ENCODE results near the gene ACTL8.

ACTL8 gene

DNA sequence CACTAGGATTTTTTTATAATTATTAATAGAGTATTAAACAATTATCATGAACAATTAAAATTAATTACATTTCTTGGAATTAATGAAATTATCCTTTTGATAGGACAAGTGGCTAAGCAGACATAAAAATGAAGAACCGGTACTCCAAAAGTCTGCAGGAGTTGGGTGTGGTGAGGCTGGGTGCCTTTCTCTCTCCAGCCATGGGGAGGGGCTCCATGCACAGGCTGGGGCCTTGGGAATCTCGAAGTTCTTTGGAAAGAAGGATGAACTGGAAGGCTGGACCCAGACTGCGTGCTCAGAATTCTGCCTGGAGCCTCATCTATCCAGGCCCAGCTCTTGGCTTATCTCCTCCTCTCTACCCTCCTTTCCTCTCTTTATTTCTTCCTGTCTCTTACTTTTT, 94.1 kb downstream of the ACTL8 start:
- WGBS (ENCODE audit: insufficient coverage), result 78% methylated on average over 3 of the region's 3 CpGs
- Histone ChIP-seq H3K27ac (ENCODE audit: insufficient read depth in 1 of 2, low read depth in 1 of 2, low read length in 2 of 2, poor library complexity in 1 of 2, severe bottlenecking in 2 of 2) (no peak overlapping the region), H3K36me3 (ENCODE audit: control insufficient read depth in 4 of 4, insufficient read depth in 4 of 4, low read length in 3 of 4) (no peaks in the 10 kb centered on the region), H3K4me3 (ENCODE audit: control insufficient read depth in 1 of 7, extremely low read depth in 1 of 7, insufficient read depth in 4 of 7, low read depth in 2 of 7, low read length in 6 of 7) (no peak overlapping the region), H3K4me1 (ENCODE audit: control extremely low read depth in 1 of 4, control insufficient read depth in 4 of 4, insufficient read depth in 4 of 4, low read length in 3 of 4) (no peaks in the 10 kb centered on the region), H3K27me3 (replicated peaks in 2 of 5; ENCODE audit: control insufficient read depth in 4 of 5, insufficient read depth in 5 of 5, low read length in 4 of 5) (peaks cover 0 to 29% (median 4%) of the 10 kb centered on the region in 5 experiments), H3K9me3 (ENCODE audit: control extremely low read depth in 1 of 5, control insufficient read depth in 4 of 5, insufficient read depth in 2 of 5, low read depth in 1 of 5, low read length in 4 of 5) (no peaks in the 10 kb centered on the region)
- DNase-seq, result no peak
- ChIA-PET POLR2A (no interaction called here), CTCF (no interaction called here)

DNA sequence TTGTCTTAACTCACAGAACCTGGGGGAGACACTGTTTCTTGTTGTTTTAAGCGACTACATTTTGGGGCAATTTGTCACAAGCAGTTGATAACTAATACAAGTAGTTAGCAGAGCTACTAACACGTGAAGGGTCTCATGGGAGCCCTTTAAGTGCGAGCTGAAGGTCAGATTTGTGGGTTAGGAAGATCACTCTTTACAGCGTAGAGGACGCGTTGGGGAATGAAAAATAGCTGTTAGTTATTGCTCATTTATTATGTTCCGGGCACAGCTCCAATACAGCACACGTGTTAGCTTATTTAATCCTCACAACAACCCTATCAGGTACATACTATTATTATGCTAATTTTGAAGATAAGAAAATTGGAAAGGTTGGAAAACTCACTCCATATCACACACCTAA, 95.9 kb downstream of the ACTL8 start:
- no peak for DNase-seq
- Histone ChIP-seq H3K9me3 (ENCODE audit: control extremely low read depth in 1 of 5, control insufficient read depth in 4 of 5, insufficient read depth in 2 of 5, low read depth in 1 of 5, low read length in 4 of 5) (no peaks in the 10 kb centered on the region), H3K27me3 (replicated peaks in 2 of 5; ENCODE audit: control insufficient read depth in 4 of 5, insufficient read depth in 5 of 5, low read length in 4 of 5) (peaks cover 0 to 16% (median 0%) of the 10 kb centered on the region in 5 experiments), H3K36me3 (ENCODE audit: control insufficient read depth in 4 of 4, insufficient read depth in 4 of 4, low read length in 3 of 4) (no peaks in the 10 kb centered on the region), H3K27ac (ENCODE audit: insufficient read depth in 1 of 2, low read depth in 1 of 2, low read length in 2 of 2, poor library complexity in 1 of 2, severe bottlenecking in 2 of 2) (no peak overlapping the region), H3K4me1 (ENCODE audit: control extremely low read depth in 1 of 4, control insufficient read depth in 4 of 4, insufficient read depth in 4 of 4, low read length in 3 of 4) (no peaks in the 10 kb centered on the region), H3K4me3 (ENCODE audit: control insufficient read depth in 1 of 7, extremely low read depth in 1 of 7, insufficient read depth in 4 of 7, low read depth in 2 of 7, low read length in 6 of 7) (no peak overlapping the region)
- ChIA-PET POLR2A (interaction anchor here (0.6 kb wide), 1 partner anchor 75 kb away, joined by 4 read pairs; no protein-coding TSS in a partner anchor), CTCF (interaction anchor here (1.8 kb wide), 1 partner anchor 8 kb away, joined by 4 read pairs; no protein-coding TSS in a partner anchor)
- WGBS (ENCODE audit: insufficient coverage), result 98% methylated on average over 4 of the region's 8 CpGs

DNA sequence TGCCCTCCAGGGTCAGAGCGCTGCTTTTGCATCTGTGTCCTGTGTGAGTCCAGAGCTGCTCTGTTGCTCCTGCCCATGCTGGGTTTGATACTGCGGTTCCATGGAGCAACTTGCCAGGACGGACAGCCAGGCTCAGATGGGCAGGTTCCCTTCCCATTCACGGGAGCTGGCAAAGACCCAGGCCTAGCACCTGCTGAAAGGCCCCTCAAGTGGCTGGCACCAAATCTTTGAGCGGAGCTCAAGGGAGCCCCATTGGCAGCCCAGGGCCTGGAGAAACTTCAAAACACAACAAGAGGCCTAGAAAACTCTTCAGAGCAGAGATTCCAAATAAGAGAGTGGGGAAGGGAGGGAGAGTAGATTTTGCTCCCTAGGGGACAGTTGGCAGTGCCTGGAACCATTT, 97.2 kb downstream of the ACTL8 start:
- POLR2A ChIA-PET, result no interaction called here
- DNase-seq, result no peak
- Histone ChIP-seq H3K36me3 (ENCODE audit: control insufficient read depth in 4 of 4, insufficient read depth in 4 of 4, low read length in 3 of 4) (no peaks in the 10 kb centered on the region), H3K4me3 (ENCODE audit: control insufficient read depth in 1 of 7, extremely low read depth in 1 of 7, insufficient read depth in 4 of 7, low read depth in 2 of 7, low read length in 6 of 7) (no peak overlapping the region), H3K27ac (ENCODE audit: insufficient read depth in 1 of 2, low read depth in 1 of 2, low read length in 2 of 2, poor library complexity in 1 of 2, severe bottlenecking in 2 of 2) (no peak overlapping the region), H3K27me3 (replicated peaks in 2 of 5; ENCODE audit: control insufficient read depth in 4 of 5, insufficient read depth in 5 of 5, low read length in 4 of 5) (peaks cover 0 to 14% (median 0%) of the 10 kb centered on the region in 5 experiments), H3K9me3 (ENCODE audit: control extremely low read depth in 1 of 5, control insufficient read depth in 4 of 5, insufficient read depth in 2 of 5, low read depth in 1 of 5, low read length in 4 of 5) (no peaks in the 10 kb centered on the region), H3K4me1 (ENCODE audit: control extremely low read depth in 1 of 4, control insufficient read depth in 4 of 4, insufficient read depth in 4 of 4, low read length in 3 of 4) (no peaks in the 10 kb centered on the region)
- WGBS (ENCODE audit: insufficient coverage), result 100% methylated on average over 4 of the region's 5 CpGs
- CTCF ChIA-PET, result interaction anchor here (1.8 kb wide), 1 partner anchor 9 kb away, joined by 4 read pairs; no protein-coding TSS in a partner anchor

DNA sequence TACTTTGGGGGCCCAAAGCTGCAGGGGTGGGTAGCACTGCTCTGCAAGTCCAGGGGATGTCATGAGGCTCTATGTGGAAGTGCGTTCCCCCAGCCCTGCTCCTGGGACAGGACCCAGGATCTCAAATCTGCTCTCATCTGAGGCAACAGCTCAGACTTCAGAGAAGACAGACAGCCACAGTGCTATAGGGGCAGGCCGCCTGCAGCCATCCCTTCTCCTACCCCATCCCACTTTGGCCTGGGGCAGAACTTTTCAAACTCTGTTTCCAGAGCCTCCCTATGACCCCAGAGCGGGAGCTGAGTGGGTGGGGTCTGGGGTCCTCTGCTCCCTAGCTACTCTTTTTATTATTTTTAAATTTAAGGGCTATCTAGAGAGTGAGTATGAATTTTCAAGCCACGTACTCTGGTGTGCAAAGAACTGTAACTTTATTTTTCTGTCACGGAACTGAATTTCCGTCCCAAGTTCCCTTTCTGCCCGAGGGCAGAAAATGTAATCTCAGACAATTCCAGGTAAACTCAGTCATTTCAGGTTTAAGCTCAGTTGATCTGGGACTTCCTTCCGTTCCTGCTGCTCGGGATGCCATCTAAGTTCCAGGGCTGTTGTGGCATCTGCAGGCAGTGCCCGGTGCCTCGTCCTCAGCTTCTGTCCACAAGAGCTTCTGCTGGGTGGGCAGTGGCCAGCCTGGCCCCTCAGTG, 98.3 kb downstream of the ACTL8 start:
- H3K4me1 ChIP-seq (ENCODE audit: control extremely low read depth in 1 of 4, control insufficient read depth in 4 of 4, insufficient read depth in 4 of 4, low read length in 3 of 4), result no peaks in the 10 kb centered on the region
- POLR2A ChIA-PET, result no interaction called here
- WGBS (ENCODE audit: insufficient coverage), result 77% methylated on average over 10 of the region's 11 CpGs

DNA sequence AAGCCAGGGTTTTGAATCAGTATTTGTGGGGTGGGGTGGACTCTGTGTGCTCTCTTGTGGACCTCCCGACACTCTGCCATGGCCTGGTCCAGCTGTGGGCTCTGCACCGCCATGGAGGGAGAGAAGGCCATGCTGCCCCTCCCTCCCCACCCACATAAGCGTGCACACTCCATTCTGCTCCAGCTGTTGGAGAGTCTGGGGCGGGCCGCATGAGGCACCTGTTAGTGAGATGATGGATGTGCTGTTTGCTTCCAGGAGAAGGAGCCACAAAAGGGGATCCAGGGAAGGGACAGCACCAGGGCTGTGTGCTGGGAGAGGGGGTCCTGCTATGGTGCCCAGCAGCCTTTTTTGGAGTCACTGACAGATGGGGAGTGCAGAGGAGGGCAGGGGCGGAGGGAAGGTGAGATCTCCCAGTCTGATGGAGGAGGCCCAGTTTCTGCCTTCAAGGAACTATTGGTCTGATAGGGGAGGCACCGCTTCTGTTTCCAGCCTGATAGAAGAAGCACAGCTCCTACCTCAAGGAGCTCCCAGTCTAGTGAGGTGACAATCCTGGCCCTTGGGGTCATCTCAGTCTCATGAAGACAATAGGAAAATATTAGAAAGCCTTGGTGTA, 101.5 kb downstream of the ACTL8 start:
- ChIA-PET POLR2A (no interaction called here), CTCF (no interaction called here)
- no peaks in the 10 kb centered on the region for H3K36me3 ChIP-seq (ENCODE audit: control insufficient read depth in 4 of 4, insufficient read depth in 4 of 4, low read length in 3 of 4)
- H3K27me3 ChIP-seq (replicated peaks in 2 of 5; ENCODE audit: control insufficient read depth in 4 of 5, insufficient read depth in 5 of 5, low read length in 4 of 5), result peaks cover 0 to 21% (median 3%) of the 10 kb centered on the region in 5 experiments
- no peaks in the 10 kb centered on the region for H3K9me3 ChIP-seq (ENCODE audit: control extremely low read depth in 1 of 5, control insufficient read depth in 4 of 5, insufficient read depth in 2 of 5, low read depth in 1 of 5, low read length in 4 of 5)
- no peak overlapping the region for H3K27ac ChIP-seq (ENCODE audit: insufficient read depth in 1 of 2, low read depth in 1 of 2, low read length in 2 of 2, poor library complexity in 1 of 2, severe bottlenecking in 2 of 2)
- H3K4me1 ChIP-seq (ENCODE audit: control extremely low read depth in 1 of 4, control insufficient read depth in 4 of 4, insufficient read depth in 4 of 4, low read length in 3 of 4), result no peaks in the 10 kb centered on the region
- WGBS (ENCODE audit: insufficient coverage), result 82% methylated on average over 3 of the region's 7 CpGs
- DNase-seq, result no peak
- no peak overlapping the region for H3K4me3 ChIP-seq (ENCODE audit: control insufficient read depth in 1 of 7, extremely low read depth in 1 of 7, insufficient read depth in 4 of 7, low read depth in 2 of 7, low read length in 6 of 7)

More for the DNA sequence above, 98.3 kb downstream of the ACTL8 start:
- CTCF ChIA-PET, result no interaction called here
- Histone ChIP-seq H3K4me3 (ENCODE audit: control insufficient read depth in 1 of 7, extremely low read depth in 1 of 7, insufficient read depth in 4 of 7, low read depth in 2 of 7, low read length in 6 of 7) (no peak overlapping the region), H3K27me3 (replicated peaks in 2 of 5; ENCODE audit: control insufficient read depth in 4 of 5, insufficient read depth in 5 of 5, low read length in 4 of 5) (peaks cover 0 to 14% (median 3%) of the 10 kb centered on the region in 5 experiments), H3K9me3 (ENCODE audit: control extremely low read depth in 1 of 5, control insufficient read depth in 4 of 5, insufficient read depth in 2 of 5, low read depth in 1 of 5, low read length in 4 of 5) (no peaks in the 10 kb centered on the region), H3K27ac (ENCODE audit: insufficient read depth in 1 of 2, low read depth in 1 of 2, low read length in 2 of 2, poor library complexity in 1 of 2, severe bottlenecking in 2 of 2) (no peak overlapping the region), H3K36me3 (ENCODE audit: control insufficient read depth in 4 of 4, insufficient read depth in 4 of 4, low read length in 3 of 4) (no peaks in the 10 kb centered on the region)
- no peak for DNase-seq

DNA sequence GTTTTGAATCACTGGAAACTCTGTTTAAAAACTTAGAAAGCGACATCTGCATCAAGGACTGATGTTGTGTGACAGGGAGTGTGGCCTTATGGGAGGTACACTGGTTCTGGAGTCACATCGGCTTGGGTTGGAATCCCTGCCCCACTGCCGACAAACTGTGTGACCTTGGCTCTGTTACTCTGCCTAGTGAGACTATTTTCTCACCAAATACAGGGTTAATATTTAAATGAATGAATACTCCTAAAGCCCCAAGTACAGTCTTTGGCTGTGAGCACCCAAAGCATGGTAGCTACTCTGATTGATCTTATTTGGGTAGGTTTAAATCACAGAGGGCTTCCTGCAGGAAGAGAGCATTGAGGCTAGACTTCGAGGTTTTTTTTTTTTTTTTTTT, 102.0 kb downstream of the ACTL8 start:
- CTCF ChIA-PET, result no interaction called here
- H3K4me1 ChIP-seq (ENCODE audit: control extremely low read depth in 1 of 4, control insufficient read depth in 4 of 4, insufficient read depth in 4 of 4, low read length in 3 of 4), result no peaks in the 10 kb centered on the region
- H3K36me3 ChIP-seq (ENCODE audit: control insufficient read depth in 4 of 4, insufficient read depth in 4 of 4, low read length in 3 of 4), result no peaks in the 10 kb centered on the region
- DNase-seq, result no peak
- POLR2A ChIA-PET, result no interaction called here
- no peak overlapping the region for H3K4me3 ChIP-seq (ENCODE audit: control insufficient read depth in 1 of 7, extremely low read depth in 1 of 7, insufficient read depth in 4 of 7, low read depth in 2 of 7, low read length in 6 of 7)
- 84% methylated on average over 2 of the region's 4 CpGs for WGBS (ENCODE audit: insufficient coverage)
- peaks cover 0 to 21% (median 3%) of the 10 kb centered on the region in 5 experiments for H3K27me3 ChIP-seq (replicated peaks in 2 of 5; ENCODE audit: control insufficient read depth in 4 of 5, insufficient read depth in 5 of 5, low read length in 4 of 5)
- H3K27ac ChIP-seq (ENCODE audit: insufficient read depth in 1 of 2, low read depth in 1 of 2, low read length in 2 of 2, poor library complexity in 1 of 2, severe bottlenecking in 2 of 2), result no peak overlapping the region
- H3K9me3 ChIP-seq (ENCODE audit: control extremely low read depth in 1 of 5, control insufficient read depth in 4 of 5, insufficient read depth in 2 of 5, low read depth in 1 of 5, low read length in 4 of 5), result no peaks in the 10 kb centered on the region

DNA sequence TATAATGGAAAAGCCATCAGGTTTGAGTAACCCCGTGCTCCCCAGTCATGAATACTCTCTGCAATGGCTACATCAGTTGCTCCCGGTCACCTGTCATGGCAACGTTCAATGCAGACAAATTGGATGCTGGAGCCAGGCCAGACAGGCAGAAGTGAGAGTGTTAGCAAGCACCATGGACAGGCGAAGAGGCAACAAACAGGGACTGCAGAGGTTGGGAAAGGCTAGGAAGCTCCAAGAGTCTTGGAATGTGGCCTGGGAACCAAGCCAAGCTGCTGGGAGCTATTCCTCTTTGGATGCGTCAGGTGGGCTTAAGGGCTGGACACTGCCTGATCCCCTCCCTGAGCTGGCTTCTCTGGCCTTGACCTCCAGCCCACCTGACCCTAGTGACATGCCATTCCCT, 102.9 kb downstream of the ACTL8 start:
- POLR2A ChIA-PET, result no interaction called here
- peaks cover 0 to 21% (median 3%) of the 10 kb centered on the region in 5 experiments for H3K27me3 ChIP-seq (replicated peaks in 2 of 5; ENCODE audit: control insufficient read depth in 4 of 5, insufficient read depth in 5 of 5, low read length in 4 of 5)

More for the DNA sequence above, 102.9 kb downstream of the ACTL8 start:
- no peak for DNase-seq
- no peaks in the 10 kb centered on the region for H3K36me3 ChIP-seq (ENCODE audit: control insufficient read depth in 4 of 4, insufficient read depth in 4 of 4, low read length in 3 of 4)
- WGBS (ENCODE audit: insufficient coverage), result 96% methylated on average over 5 of the region's 5 CpGs
- H3K4me1 ChIP-seq (ENCODE audit: control extremely low read depth in 1 of 4, control insufficient read depth in 4 of 4, insufficient read depth in 4 of 4, low read length in 3 of 4), result no peaks in the 10 kb centered on the region
- no peak overlapping the region for H3K27ac ChIP-seq (ENCODE audit: insufficient read depth in 1 of 2, low read depth in 1 of 2, low read length in 2 of 2, poor library complexity in 1 of 2, severe bottlenecking in 2 of 2)
- H3K9me3 ChIP-seq (ENCODE audit: control extremely low read depth in 1 of 5, control insufficient read depth in 4 of 5, insufficient read depth in 2 of 5, low read depth in 1 of 5, low read length in 4 of 5), result no peaks in the 10 kb centered on the region
- no peak overlapping the region for H3K4me3 ChIP-seq (ENCODE audit: control insufficient read depth in 1 of 7, extremely low read depth in 1 of 7, insufficient read depth in 4 of 7, low read depth in 2 of 7, low read length in 6 of 7)
- CTCF ChIA-PET, result no interaction called here
